HG03066 (cell line): ENCODE results near the gene FLNB.
A peak's percentile ranks its signal among the peaks of the same experiment; 100 is the strongest.

Experiments used
- ATAC-seq: cut with Tn5 transposase; IDR thresholded peaks from one replicate; pipeline ENCODE4 v1.9.1; 2021; ENCODE audit warnings: low read depth; ENCODE audit not compliant: unreplicated experiment

The FLNB gene

GRCh38 chr3:58175437-58176184, 167.4 kb downstream of the FLNB start:
- ATAC-seq: no peak

- no peak for ATAC-seq
Measured at GRCh38 chr3:58176185-58176530, 167.9 kb downstream of the FLNB start.

DNA sequence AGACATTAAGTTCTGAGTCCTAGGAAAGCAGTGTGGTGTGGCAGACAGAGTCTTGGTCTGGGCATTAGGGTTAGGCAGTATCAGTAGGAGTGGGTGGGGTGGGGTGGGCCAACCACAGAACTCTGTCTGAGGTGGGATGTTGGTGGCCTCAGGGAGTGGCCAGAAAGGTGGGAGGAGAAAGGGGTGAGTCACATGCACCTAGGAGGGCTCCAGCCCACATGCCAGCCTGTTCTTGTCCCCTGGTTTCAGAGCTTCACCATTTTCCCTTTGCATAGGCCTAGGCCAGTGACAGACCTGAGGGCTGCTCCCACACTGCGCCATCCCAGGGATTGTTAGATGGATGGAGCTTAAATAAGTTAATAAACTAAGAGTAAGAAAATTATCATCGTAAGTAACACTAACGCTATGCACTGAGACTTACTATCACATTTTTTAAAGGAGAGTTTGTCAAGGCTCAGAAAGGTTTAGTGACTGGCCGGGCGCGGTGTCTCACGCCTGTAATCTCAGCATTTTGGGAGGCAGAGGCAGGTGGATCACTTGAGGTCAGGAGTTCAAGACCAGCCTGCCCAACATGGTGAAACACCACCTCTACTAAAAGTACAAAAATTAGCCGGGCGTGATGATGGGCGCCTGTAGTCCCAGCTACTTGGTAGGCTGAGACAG, 168.7 kb downstream of the FLNB start:
- ATAC-seq: no peak

DNA sequence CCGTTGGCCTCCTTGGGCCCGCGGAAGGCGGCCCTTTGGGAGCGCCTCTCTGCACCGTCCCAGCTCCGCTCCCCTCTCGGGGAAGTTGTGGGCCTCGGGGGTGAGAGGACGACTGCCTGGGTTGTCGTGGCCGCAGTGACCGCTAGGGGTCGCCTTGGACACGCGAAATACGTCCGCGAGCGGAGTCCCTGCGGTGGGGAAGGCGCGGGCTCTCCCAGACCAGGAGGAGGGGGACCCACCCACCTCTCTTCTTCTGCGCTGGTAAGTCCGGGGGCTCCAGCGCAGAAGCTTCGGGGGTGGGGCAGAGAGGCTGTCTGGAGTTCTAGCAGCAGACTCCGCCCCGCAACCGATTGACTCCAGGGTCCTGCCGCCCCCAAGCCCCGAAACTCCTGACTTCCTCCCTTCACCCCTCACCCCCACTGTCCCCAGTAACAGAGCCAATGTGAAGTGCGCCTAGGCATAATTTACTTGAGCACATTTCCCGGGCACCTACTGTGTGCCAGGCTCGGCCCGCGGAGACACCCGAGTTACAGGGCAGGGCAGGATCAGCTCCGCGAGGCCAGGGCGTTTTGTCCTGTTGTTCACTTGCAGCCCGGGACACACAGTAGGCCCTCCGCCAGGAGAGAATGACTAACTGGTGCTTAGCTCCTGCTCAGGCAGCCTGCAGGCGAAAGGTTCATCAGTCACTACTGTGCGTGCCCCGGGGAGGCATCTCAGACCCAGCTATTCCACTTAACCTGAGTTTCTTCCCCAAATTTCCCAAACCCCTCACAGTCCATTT, 169.7 kb downstream of the FLNB start:
- peak; percentile 83 for ATAC-seq

DNA sequence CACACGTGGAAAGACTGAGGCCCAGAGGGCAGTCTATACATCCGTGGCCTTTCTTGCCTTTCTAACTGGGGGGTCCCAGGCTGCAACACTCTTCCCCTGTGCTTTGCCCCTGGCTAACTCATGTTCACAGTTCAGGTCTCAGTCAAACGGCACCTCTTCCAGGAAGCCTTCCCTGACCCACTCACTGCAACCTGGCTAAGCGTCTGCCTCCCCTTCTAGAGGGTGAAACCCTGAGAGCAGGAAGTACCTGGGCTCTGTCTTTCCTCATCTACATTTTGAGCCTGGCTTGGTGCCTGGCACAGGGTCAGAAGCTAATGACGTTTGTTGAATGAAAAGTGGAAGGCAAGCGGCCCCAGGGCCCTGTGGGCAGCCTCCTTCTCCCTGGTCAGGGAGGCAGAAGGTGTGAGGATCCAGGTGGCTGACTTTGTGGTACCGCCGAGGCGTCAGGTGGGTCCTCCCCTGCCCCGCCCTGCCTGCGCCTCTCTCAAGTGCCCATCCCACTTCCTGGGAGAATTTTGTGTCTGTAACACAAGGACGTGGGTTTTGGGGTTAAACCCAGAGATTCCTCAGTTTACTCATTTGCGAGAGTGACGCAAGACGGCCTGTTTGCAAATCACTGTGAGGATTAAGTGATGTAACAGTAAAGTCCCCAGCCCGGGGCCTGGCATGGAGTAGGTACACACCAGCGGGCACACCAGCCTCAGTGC, 170.5 kb downstream of the FLNB start:
- ATAC-seq: no peak

DNA sequence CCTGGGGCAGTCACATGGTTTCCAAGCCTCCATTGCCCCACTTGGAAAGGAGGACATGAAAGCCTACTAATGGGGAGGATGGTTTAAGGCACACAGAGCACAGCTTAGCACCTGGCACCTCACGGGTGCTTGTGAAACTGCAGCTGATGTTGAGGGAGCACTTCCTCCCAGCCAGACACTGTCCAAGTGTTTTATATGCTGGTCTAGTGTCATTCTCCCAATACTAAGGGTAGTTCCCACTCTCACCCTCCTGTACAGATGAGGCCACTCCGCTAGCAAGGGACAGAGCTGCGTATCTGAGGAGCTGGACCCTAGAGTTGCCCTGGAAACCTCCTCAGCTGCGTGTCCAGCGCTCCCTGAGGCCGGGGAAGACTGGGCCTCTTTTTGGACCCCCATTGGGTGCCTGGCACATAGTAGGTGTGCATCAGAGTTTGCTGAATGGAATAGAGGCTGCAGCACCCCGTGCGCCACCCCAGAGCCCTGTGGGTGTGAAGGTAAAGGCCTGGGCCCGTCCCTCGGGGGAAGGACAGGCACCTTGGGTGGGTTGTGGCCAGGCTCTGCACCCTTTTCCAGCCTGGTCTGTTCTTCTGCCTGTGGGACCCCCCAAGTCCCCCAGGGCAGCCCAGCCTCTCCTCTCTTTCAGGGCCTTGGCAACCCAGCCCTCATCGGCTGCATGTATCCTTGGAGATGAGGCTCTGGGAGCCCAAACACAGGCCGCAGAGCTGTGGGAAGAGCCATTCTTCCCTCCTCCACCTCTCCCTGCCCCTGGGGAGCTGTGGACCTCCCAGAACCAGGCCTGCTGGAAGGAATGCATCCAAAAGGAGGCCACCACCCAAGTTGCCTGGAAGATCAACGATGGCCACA, 171.2 kb downstream of the FLNB start:
- no peak for ATAC-seq

DNA sequence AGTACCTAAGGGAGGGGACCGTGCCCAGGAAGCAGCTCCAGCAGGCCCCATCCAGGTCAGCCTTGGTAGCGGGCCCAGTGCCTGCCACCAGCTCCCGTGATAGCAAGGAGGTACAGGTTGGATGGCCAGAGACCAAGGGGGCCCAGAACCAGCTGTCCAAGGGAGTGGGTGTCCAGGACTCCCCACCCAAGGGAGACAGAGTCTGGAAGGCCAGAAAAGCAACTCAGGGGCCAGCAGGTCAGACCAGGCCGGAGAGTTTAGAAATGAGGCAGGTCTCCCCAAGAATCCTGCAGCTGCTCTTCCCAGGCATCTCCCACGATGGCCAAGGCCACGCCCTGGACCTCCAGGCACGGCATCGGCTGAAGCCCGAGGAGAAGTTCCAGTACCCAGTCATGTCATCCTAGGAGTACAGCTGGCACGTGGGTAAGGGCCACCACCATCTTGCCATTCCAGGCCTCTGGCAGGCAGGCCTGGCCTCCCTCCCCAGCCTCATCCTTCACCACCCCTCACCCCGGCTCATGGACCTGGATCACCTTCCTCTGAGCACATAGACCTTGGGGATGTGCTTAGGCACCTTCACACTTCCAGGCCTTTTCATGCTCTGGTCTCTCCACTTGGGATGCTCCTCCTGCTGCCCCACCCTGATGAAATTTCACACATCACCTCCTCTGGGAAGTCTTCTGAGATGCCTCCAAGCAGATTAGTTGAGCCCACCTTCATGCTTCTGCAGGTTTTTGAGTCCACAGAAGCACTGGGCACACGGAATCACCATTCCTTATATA, 172.1 kb downstream of the FLNB start:
- ATAC-seq: no peak

GRCh38 chr3:58180940-58181587, 172.8 kb downstream of the FLNB start:
- ATAC-seq: no peak

DNA sequence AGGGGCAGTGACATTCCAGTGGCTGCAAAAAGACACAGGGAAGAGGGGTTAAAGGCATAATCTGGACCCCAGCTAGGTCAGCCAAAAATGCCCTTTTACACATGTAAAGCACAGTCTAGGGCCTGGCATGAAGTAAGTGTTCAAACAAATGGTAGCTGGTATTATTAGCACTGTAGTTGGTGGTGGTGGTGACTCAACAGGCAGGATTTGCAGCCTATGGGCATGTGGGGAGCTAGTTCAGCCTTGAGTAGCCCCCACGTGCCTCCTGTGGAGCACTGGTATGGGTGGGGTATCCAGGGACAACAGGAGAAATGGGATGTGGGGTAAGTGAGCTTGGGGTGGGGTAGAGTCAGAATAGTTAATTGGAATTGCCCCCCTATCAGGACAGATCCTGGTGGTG, 175.0 kb downstream of the FLNB start:
- no peak for ATAC-seq

DNA sequence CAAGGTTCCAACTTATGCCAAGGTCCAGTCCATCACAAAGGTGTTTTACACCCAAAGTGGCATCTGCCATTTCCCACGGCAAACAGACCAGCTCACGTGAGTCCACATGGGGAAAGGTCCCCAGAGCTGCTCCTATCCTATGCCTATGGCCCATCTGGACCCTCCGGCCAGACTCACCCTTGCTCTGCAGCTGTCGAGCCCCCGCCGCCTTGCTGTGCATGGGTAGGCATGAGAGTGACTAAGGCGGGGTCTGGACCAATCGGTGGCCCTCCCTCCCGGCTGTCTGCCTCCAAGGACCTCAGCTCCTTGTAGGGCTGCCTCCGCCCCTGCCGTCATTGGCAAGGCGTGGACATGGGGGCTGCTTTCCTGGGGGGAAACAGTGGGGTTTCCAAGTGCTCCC, 175.7 kb downstream of the FLNB start:
- no peak for ATAC-seq

- no peak for ATAC-seq
Measured at GRCh38 chr3:58184309-58184981, 176.2 kb downstream of the FLNB start.

DNA sequence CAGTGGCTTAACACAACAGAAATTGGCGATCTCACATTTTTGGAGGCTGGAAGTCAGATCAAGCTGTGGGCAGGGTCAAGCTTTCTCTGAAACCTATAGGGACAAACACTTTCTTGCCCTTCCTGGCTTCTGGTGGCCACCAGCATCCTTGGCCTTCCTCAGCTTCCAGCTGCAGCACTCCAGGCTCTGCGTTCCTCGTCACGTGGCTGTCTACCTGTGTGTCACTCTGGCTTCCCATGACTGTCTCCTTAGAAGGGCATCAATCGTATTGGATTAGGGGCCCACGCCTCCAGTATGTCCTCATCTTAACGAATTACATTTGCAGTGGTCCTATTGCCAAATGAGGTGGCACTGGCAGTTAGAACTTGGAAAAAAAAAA, 176.7 kb downstream of the FLNB start:
- no peak for ATAC-seq

GRCh38 chr3:58188173-58188564, 179.9 kb downstream of the FLNB start:
- ATAC-seq: no peak

GRCh38 chr3:58188921-58189451, 180.8 kb downstream of the FLNB start:
- ATAC-seq: no peak

GRCh38 chr3:58189691-58190090, 181.5 kb downstream of the FLNB start:
- ATAC-seq: no peak

- ATAC-seq: no peak
Measured at GRCh38 chr3:58190291-58190690, 182.1 kb downstream of the FLNB start.

DNA sequence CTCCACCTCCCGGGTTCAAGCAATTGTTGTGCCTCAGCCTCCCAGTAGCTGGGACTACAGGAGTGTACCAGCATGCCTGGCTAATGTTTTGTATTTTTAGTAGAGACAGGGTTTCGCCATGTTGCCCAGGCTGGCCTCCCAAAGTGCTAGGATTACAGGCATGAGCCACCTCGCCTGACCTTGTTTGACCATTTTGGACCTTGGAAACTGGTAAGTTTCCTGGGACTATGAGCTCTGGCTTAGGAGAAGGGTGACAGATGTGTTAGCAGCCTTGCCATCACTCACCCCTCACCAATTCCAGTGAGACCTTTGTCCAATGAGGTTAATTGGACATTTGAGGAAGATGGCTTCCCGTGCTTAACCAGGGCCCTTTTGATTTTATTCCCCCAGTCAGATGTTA, 182.7 kb downstream of the FLNB start:
- no peak for ATAC-seq

GRCh38 chr3:58191361-58191991, 183.3 kb downstream of the FLNB start:
- ATAC-seq: no peak
